GM12891 (cell line): ENCODE results near the gene RAB35.

Experiments used
- DNase-seq: peaks from one replicate; pipeline ENCODE4 v3.0.0; 2011; ENCODE audit warnings: low spot score; ENCODE audit not compliant: insufficient read length
- FAIRE-seq: peaks from 2 replicates; lab custom pipeline; 2011; peaks lifted over from hg19 to GRCh38; lab: Jason Lieb, UNC
- PAX5 ChIP-seq: IDR thresholded peaks from 2 replicates; pipeline ENCODE4 v1.6.1; 2011; ENCODE audit warnings: low read length, moderate library complexity, mild to moderate bottlenecking; ENCODE audit not compliant: insufficient read depth, severe bottlenecking
- POLR2A ChIP-seq: IDR thresholded peaks from 2 replicates; pipeline ENCODE4 v1.6.1; 2011; ENCODE audit warnings: low read depth, low read length, control low read depth
- POLR2AphosphoS5 ChIP-seq: IDR thresholded peaks from 2 replicates; pipeline ENCODE4 v1.6.1; 2011; ENCODE audit warnings: low read depth, low read length, control low read depth
- POU2F2 ChIP-seq: IDR thresholded peaks from 2 replicates; pipeline ENCODE4 v1.6.1; 2011; ENCODE audit warnings: low read depth, mild to moderate bottlenecking, control low read depth, low read length, moderate library complexity
- SPI1 ChIP-seq: IDR thresholded peaks from 2 replicates; pipeline ENCODE4 v1.6.1; 2011; ENCODE audit warnings: low read depth, low read length, control low read depth
- TAF1 ChIP-seq: IDR thresholded peaks from 2 replicates; pipeline ENCODE4 v1.6.1; 2011; ENCODE audit warnings: low read depth, low read length, control low read depth

Gene RAB35

GRCh38 chr12:120134307-120134980 lies 17.9 kb upstream of the RAB35 start:
- no peak for DNase-seq
- peak; percentile 31 for FAIRE-seq
- no peak for TF ChIP-seq POLR2A
- TF ChIP-seq POLR2AphosphoS5: no peak
- TF ChIP-seq SPI1: no peak
- no peak for TF ChIP-seq TAF1
- no peak for TF ChIP-seq PAX5
- no peak for TF ChIP-seq POU2F2

GRCh38 chr12:120132863-120133385 lies 16.4 kb upstream of the RAB35 start:
- FAIRE-seq: peak; percentile 95

GRCh38 chr12:120132054-120132836 lies 15.7 kb upstream of the RAB35 start:
- TF ChIP-seq POLR2AphosphoS5 (no peak), TAF1 (no peak), SPI1 (no peak), POLR2A (no peak), POU2F2 (no peak), PAX5 (no peak)
- FAIRE-seq: no peak
- no peak for DNase-seq

More at GRCh38 chr12:120132863-120133385, 16.4 kb upstream of the RAB35 start:
- peak; percentile 68 for DNase-seq
- TF ChIP-seq PAX5: peak; percentile 53
- TF ChIP-seq POU2F2: peak; percentile 89
- TF ChIP-seq POLR2A: peak; percentile 54
- peak; percentile 81 for TF ChIP-seq SPI1
- no peak; the same call in 1 of the 2 replicates for TF ChIP-seq POLR2AphosphoS5
- no peak for TF ChIP-seq TAF1

GRCh38 chr12:120131116-120131515 lies 14.6 kb upstream of the RAB35 start:
- no peak for DNase-seq
- TF ChIP-seq POU2F2 (no peak), POLR2A (no peak), PAX5 (no peak), SPI1 (no peak), POLR2AphosphoS5 (no peak), TAF1 (no peak)
- FAIRE-seq: no peak

GRCh38 chr12:120130011-120130410 lies 13.5 kb upstream of the RAB35 start:
- TF ChIP-seq POU2F2: no peak
- TF ChIP-seq PAX5: no peak
- no peak for TF ChIP-seq POLR2AphosphoS5
- no peak for TF ChIP-seq TAF1
- no peak for TF ChIP-seq SPI1
- TF ChIP-seq POLR2A: no peak
- DNase-seq (no peak), FAIRE-seq (no peak)

GRCh38 chr12:120126635-120127005 lies 10.1 kb upstream of the RAB35 start:
- FAIRE-seq (no peak), DNase-seq (no peak)
- TF ChIP-seq POU2F2 (no peak), PAX5 (no peak), POLR2A (no peak), SPI1 (no peak), TAF1 (no peak), POLR2AphosphoS5 (no peak)

GRCh38 chr12:120125792-120126634 lies 9.5 kb upstream of the RAB35 start:
- DNase-seq (no peak), FAIRE-seq (peak; percentile 9)
- peak; percentile 66 for TF ChIP-seq POLR2AphosphoS5
- TF ChIP-seq SPI1: no peak
- TF ChIP-seq PAX5: no peak
- no peak for TF ChIP-seq TAF1
- no peak for TF ChIP-seq POU2F2
- TF ChIP-seq POLR2A: no peak

- DNase-seq (no peak), FAIRE-seq (no peak)
- TF ChIP-seq POLR2A: no peak
- no peak for TF ChIP-seq POU2F2
- no peak for TF ChIP-seq TAF1
- no peak for TF ChIP-seq SPI1
- TF ChIP-seq PAX5: no peak
- no peak for TF ChIP-seq POLR2AphosphoS5
Measured at GRCh38 chr12:120125029-120125428, 8.5 kb upstream of the RAB35 start.
